RPMI8226 (cell line): ENCODE measurements around the gene SH2D6.

Experiments
- DNase-seq: peaks from one replicate; pipeline ENCODE4 v3.0.0-alpha.2; 2015

Gene SH2D6

DNA sequence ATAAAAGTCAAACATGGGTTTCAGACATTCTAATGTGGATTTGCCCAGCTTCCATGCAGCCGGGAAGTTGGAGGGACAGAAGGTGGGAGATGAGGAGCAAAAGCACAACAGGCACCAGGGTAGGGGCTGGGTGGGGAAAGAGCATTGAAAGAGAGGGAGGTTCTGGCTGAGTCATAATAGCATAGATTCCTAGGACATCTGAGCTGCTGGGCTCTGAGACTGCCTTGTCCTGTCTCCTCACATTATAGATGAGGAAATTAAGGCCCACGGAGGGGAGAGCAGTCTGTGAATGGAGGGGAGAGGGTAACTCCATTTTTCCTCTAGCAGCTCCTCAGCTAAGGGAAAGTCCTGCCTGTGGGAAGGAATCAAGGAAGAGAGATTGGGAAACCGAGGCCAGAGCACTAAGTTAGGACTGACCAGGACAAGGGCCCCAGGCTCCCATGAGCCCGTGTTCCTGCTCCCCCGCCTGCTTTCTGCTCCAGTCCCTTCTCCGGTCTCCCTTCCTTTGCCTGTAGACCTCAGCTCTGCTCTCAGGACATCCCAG lies 26.2 kb downstream of the SH2D6 start:
- no peak for DNase-seq

DNA sequence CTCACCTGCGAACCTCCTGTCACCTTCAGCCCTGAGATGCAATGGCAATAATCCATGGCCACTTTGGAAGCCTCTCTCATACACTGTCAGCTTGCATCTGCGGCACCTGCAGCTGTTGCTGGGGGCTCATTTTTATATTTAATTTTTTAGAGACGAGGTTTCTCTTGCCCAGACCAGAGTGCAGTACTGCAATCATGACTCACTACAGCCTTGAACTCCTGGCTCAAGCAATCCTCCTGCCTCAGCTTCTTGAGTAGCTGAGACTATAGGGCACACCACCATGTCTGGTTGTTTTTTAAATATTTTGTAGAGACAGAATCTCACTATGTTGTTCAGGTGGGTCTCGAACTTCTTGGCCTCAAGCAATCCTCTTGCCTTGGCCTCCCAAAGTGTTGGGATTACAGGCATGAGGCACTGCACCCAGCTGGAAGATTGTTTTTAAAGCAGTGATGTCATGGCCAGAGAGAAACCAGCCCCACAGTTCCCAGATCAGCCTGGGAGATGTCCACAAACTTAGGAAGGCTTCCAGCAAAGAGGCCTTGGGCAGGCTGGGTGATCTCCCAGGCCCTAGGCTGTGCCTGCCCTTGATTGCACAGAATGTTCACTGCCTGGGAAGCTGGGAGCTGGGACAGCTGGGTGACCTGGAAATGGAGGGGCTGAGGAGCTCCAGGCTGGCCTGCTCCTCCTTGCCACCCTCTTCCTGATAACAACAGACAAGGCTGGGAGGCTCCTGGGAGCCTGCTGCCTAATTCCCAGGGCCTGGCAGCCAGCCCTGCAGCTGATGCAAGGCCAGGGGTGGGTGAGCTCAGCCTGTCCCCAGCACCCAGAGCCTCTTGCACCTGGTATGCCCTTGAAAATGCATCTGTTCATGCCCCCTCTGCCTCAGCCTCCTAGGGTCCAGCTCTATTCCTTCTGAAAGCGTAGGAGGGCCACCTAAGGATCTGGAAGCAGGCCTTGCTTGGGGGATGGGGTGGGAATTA lies 27.1 kb downstream of the SH2D6 start:
- no peak for DNase-seq

DNA sequence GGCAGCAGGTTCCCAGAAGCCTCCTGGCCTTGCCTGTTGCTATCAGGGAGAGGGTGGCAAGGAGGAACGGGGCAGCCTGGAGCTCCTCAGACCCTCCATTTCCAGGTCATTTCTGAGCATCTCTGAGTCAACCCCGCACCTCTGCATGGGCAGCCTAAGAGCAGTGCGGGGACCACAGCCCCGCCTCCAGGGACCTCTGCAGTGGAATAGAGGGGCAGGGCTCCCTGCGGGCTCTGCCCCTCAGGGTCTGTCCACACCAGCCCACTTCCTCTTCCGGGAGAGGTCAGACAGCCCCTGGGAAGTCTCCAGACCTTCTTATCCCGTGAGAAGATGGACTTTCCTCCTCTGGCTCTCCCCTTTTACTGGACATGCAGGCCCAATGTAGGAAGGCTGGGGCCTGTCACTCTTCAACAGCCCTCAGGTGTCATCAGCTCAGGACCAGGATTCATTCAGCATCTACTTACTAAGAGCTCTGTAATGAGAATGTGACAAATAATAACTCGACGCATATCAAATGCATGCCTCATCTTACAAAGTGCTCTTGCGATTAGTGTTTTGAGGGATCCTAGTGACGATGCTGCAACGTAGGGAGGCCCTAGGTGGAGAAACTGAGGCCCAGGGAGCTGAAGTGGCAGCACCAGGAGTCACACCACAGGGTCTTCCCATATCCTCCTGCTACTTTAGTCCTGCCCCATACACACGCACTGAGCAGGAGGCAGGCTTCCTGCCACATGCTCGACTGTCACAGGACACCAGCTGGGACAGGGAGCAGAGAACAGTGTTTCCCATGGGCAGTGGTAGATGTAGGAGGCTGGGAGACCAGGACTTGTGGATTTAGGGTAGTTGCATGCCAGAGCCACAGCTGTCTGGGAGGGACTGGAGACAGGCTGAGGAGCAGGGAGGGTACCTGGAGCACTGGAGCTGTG lies 28.0 kb downstream of the SH2D6 start:
- DNase-seq = no peak

DNA sequence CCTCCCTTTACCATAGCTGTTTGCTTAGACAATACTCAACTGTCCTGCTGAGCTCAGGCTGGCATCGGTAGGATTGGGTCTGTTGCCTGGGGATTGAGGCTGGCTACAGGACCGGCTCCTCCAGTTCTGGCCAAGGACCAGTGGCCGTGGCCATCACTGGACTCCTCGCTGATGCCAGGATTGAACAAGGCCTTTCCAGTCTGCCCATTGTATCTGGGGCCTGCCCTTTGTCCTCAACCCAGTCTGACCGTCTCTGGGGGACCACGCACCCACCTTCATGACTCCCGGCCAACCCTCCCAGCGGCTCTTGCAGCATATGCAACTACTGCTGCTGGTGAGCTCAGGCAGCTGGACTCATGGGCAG lies 28.7 kb downstream of the SH2D6 start:
- no peak for DNase-seq

DNA sequence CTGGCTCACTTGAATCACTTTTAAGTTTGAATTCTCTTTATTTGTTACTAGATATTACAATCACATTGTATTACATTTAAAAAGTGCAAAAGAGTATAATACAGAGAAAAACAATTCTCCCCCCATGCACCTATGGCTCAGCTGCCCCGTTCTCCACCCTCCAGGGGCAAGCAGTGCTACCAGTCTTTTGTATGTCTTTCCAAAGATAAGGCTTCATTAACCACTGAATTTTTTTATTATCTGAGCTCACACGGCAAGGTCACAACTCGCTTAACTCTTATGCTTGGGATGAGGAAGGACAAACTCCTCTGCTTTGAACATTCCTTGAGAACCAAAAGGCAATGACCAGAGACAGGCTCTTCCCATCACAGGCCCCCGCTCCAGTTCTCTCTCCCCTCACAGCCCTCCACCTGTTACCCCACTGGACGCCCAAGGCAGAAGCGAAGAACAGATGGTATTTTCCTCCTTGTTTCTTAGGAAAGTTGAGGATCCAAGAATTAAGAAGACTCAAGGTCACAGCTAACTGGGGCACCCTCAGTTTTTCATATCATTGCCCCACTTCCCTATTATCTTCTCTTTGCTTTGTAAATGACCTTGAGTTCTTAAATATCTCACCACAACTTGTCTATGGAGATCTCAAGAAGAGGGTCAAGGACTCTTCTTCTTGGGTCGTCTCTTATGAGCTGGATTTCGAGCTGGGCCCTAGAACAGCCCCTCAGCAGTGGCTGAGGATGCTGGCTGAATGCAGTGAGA lies 30.1 kb downstream of the SH2D6 start:
- DNase-seq = no peak

DNA sequence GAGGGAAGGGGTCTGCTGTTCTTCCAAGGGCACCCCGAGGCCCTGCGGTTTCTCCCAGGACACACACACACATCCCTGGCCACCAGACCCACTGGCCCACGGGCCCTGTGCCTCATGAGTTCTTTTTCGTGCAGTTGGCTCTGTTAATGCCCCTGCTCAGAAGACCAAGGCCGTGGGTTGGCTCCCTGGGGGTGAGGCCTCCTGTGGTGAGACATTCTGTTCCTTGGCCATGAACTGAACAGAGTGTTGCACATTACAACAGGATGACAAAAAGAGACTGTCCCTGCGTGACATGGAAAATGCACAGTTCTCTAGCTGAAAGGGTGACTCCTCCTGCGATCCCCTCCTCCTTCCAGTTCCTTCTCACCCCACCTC lies 30.7 kb downstream of the SH2D6 start:
- DNase-seq = no peak

DNA sequence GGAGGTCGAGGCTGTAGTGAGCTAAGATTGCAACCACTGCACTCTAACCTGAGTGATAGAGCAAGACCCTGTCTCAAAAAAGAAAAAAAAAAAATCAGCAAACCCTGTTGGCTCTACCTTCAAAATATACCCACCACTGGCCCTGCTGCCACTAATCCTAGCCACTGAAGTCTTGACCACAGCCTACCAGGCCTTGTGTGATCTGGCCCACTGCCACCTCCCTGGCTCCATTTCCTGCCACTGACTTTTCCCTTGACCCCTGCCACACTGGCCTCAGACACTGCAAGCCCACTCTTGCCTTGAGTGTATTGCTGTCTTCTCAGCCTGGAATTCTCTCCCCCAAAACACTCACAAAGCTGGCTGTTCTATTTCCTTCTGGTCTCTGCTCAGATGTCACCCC lies 33.7 kb downstream of the SH2D6 start:
- no peak for DNase-seq

DNA sequence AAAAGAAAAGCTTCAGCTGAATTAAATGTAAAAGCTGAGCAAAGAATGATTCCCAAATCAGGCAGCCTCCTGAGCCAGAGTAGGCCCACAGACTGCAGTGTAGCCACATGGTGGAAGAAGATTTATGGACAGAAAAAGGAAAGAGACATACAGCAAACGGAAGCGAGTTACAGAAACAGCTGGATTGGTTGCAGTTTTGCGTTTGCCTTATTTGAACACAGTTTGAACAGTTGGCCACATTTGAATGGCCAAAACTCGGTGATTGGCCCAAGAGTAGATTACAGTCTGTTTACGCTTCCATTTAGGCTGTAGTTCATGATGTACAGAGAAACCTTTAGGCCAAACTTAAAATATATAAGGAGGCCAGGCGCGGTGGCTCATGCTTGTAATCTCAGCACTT lies 35.1 kb downstream of the SH2D6 start:
- no peak for DNase-seq

DNA sequence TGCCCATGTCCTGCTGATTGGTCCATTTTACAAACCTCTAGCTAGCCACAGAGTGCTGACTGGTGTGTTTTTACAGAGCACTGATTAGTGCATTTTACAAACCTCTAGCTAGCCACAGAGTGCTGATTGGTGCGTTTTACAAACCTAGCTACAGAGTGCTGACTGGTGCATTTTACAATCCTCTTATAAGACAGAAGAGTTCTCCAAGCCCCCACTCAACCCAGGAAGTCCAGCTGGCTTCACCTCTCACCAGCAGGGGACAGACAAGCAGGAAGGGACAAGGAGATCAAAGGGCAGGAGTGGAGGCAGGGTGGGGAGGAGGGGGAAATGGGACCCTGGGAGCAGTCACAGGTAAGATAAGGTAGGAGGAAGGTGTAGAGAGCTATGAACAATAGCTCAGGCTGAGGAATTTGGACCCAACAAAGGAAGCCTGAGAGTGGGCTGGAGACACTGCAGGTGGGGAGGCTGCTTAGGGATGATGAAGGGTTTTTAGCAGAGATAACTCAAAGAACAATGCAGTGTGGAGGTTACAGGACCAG lies 37.1 kb downstream of the SH2D6 start:
- DNase-seq = no peak

DNA sequence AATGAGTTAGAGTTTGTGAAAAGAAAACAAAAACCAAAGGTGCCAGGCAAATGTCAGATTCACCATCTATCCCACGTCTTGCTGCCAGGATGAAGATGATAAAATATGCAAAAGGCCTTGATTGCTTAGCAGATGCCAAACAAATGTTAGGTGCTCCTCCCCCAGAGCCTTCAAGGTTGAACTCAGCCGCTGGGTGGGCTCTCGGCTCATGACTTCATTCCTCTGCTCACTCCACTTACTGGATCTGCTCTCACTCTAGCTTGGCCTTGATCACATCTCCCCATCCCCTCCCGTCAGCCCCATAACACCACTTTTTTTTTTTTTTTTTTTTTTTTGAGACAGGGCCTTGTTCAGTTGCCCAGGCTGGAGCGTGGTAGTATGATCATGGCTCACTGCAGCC lies 38.5 kb downstream of the SH2D6 start:
- no peak for DNase-seq

DNA sequence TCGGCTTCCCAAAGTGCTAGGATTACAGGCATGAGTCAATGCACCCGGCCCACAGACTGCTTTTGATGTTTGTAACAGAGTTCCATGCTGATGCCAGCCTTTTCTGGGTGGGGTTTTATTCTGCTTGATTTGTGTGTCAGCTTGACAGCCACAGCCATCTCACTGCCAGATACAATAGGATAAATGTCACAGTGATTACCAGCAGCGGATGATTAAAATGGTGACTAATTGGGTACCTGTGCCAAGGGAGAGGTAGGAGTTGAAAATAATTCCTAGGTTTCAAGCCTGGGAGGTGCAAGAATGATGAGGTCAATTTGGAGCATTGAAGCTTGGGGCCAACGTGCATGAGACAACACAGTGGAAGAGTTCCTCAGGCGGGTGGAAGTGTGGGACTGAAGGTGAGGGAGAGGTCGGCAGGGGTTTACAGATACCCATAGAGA lies 39.4 kb downstream of the SH2D6 start:
- DNase-seq = no peak

DNA sequence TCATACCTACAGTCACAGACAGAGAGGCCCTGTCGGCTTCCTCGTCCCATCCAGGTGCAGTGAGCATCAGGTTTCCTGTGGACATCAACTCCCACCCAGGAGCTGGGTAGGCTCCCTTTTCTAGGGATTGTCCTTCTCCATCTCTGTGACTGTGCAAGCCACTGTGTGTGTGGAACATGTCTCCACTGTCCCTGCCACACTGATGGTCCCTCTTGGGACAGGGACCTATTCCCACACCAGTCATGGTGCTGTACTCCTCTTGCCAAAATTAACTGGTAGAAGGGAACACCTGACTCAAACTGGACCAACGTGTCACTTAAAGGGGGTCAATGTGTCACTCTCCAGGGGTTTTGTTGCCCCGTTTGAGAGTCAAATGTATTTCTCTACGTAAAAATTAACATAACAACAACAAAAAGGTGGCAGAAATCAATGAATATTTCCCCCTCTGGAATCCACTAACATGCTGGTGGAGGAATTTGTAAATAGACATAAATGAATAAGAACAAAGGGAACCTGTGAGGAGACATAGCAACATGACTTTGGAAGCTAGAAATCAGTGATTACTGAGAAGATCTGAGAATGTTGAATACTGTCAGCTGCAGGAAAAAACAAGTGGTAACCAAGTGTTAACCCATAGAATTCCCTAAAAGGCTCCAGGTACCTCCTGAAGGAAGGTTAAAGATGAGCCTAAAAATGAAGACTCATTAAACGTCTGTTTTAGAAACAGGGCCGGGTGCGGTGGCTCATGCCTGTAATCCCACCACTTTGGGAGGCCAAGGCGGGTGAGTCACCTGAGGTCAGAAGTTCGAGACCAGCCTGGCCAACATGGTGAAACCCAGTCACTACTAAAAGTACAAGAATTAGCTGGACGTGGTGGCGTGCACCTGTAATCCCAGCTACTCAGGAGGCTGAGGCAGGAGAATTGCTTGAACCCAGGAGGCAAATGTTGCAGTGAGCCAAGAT lies 40.4 kb downstream of the SH2D6 start:
- no peak for DNase-seq

DNA sequence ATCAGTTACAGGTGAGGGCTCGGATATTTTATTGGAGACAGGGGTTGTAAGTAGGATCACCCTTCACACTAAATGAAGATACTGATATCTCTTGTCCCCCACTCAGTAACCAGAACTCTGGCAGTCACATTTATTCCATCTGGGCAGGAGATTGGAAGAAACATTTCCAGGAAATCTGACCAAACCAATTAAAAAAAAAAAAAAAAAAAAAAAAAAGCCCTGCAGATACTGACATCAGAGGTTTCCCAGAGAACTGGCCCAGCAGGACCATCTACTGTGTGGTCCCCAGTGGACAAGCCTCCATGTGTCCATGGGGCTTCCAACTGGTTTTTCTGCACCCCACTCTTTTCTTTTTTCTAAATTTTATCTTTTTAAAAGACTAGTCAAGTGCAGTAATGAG lies 41.3 kb downstream of the SH2D6 start:
- no peak for DNase-seq

DNA sequence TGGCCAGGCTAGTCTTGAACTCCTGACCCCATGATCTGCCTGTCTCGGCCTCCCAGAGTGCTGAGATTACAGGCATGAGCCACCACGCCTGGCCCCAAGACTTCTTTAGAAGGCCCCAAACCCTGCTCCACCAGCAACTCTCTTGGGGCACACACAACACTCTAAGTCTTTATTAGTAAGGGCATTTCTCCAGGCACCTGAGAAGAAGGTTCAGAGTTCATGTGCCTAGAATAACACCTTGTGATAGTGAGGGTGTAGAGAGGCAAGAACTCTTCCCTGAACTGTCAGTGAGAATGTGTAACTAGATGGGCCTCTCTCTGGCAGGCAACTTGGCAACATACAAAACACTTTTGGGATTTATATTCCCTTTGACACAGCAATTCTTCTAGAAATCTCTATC lies 43.8 kb downstream of the SH2D6 start:
- no peak for DNase-seq

DNA sequence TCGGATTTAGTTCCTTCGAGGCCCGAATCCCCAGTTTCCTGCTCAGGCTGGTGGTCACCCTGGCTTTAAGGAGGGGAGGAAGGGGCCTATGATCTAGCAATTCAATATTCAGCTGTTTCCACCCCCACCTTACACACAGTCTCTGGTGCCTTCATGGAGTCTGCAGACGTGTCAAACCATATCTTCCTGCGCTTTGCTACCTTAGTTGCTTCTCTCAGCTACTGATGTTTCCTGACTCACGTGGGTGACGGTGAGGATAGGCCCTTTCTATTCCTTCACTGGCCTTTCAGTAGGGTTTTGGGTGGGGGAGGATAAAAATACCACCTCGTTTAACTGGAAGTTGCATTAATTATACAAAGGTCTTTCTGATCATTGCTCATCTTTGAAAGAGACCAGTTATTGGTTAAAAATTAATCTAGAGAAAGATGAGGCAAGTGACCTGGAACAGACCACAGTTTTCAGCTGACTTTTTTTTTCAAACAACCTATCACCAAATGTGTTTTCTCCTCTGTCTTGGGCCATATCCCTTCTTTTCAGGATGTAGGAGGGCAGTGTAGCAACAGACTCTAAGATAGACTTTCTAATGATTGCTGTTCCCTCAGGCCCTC lies 49.7 kb downstream of the SH2D6 start:
- DNase-seq = no peak

DNA sequence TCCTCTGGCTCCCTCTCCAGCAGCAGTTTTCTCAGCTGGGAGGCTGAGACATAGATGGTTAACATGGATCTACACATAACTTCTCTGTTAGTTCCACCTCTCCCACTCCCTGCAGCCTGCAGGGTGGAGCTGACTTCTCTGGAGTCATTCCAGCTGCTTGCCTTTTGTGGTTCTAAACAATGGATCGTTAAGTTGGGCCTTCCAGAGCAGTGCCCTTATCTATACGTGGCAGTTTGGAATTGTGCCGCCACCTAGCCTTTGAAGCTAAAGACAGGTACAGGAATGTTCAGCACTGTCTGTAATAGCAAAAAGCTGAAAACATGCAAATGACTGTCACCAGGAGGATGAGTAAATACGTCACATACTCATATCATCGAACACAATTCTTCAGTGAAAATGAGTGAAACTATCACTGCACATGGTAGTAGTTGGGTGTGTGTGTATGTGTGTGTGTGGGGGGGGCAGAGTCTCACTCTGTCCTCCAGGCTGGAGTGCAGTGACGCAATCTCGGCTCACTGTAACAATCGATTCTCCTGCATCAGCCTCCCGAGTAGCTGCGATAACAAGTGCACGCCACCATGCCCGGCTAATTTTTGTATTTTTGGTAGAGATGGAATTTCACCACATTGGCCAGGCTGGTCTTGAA lies 50.3 kb downstream of the SH2D6 start:
- DNase-seq = no peak

DNA sequence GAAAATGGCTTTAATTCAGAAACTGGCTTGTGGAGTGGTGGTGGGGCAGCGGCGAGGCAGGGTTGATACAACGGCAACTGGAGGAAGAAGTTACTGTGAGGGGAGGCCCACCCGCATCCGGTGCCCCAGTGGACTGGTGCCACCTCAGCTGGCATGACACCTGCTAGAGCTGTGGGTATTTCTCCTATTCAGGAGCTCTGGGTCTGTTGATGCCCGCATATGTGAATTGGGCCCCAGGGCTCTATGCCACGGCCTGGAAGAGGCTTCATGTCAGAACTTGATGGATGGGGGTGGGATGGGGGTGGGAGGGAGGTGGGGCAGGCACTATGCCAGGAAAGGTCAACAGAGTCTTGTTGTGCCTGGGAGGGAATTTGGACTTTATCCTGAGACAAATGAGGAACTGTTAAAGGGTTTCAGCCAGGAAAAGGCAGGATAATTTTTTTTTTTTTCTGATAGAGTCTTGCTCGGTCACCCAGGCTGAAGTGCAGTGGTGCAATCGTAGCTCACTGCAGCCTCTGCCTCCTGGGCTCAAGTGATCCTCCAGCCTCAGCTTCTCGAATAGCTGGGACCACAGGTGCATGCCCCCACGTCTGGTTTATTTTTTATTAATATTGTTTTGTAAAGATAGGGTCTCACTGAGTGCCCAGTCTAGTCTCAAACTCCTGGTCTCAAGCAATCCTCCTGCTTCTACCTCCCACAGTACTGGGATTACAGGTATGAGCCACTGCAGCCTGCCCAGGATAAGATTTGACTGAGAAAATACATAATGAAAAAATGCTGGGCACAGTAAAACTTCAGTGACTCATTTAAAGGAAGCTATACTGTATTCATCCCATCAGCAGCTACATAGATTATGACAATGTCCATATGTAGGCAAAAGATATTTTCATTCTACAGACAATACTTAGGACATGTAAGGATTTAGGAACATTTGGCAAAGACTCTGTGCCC lies 52.6 kb downstream of the SH2D6 start:
- DNase-seq = no peak

DNA sequence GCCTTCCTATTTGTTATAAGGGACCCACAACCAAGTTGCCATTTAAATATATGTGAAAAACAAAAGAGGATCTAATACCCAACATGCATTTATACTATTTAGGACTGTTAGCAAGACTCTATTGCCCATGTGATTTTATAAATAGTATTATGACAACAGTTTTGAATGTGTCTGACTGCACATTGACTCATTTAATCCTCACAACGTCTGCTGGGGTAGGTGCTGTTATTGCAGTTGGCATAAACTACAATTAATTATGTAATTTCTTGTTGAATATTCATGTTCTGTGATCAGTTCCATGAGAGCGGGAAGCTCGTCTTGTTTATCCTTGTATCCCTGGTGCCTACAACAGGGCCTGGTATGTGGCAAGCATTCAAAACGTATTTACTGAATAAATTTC lies 53.7 kb downstream of the SH2D6 start:
- DNase-seq = no peak
